Measurements from ENCODE around the gene GPR33.
A peak's percentile ranks its signal among the peaks of the same experiment; 100 is the strongest.
"Not testable (repeated sequence)": the region's sequence is repeated elsewhere in the genome, so short reads cannot be mapped to it uniquely, and the experiment has no call there.

The GPR33 gene

DNA sequence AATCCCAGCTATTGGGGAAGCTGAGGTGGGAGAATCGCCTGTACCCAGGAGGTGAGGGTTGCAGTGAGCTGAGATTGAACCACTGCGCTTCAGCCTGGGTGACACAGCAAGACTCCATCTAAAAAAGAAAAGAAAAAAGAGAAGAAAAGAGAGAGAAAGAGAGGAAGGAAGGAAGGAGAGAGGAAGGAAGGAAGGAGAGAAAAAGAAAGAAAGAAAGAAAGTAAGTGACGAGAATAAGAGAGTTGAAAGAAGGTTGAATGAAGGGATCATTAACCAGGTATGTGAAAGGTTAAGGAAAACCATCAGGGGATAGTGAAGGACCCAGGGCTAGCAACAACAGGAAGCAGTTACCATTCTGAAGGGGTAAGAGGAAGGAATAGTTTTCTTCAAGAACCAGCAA lies 26.3 kb downstream of the GPR33 start:
- DNase-seq (ENCODE audit: extremely low read depth in 1 of 2, low read depth in 1 of 2) = no peak

DNA sequence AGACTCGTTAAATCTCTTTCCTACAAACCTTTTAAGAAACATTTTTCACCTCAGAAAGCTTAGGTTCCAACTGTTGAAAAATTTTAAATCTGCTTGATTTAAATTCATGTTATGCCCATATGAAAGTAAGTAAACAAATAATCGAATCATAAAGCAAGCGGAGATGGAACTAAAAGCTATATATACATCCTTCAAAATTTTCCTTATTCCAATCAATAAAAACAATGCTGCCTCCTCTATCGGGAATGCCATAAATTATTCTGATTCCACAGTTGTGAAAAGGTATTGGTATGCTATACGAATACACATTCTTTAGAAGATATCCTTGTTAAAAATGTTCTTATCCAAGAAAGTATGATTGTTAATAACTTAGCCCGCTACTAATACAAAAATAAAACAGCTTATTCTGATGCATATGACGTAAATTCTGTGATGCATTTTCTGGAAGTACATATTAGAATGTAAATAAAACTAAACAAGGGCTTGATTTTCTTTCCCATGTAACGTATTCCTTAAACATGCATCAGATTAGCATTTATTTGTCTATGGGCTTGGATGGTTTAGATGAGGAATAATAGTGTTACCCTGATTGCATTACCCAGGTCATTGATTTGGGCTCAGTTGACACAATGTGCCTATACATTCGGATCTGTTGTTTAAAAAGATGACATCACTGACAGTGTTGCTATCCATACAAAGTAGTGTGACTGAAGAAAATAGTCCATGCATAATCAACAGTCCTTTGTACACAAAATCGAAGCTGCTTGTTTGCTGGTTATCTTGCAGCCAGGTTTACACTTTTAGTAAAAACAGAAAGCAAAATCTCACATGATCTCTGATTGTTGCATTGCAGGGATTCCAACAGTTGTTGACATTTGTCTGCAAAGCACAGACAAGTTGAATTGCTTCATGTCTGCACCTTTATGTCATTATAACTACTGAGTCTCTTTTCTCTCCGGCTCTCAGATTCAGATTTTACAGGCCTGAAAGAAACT lies 29.9 kb downstream of the GPR33 start:
- no peak for DNase-seq (ENCODE audit: extremely low read depth in 1 of 2, low read depth in 1 of 2)

GRCh38 chr14:31456841-31457664 lies 30.8 kb downstream of the GPR33 start, which contains the start of gene DTD2:
Gene DTD2 (minus strand): TSS chr14:31457506. CDS start chr14:31457393, 113 bp downstream.
- peak; percentile 76 to 82 for DNase-seq (ENCODE audit: extremely low read depth in 1 of 2, low read depth in 1 of 2)

DNA sequence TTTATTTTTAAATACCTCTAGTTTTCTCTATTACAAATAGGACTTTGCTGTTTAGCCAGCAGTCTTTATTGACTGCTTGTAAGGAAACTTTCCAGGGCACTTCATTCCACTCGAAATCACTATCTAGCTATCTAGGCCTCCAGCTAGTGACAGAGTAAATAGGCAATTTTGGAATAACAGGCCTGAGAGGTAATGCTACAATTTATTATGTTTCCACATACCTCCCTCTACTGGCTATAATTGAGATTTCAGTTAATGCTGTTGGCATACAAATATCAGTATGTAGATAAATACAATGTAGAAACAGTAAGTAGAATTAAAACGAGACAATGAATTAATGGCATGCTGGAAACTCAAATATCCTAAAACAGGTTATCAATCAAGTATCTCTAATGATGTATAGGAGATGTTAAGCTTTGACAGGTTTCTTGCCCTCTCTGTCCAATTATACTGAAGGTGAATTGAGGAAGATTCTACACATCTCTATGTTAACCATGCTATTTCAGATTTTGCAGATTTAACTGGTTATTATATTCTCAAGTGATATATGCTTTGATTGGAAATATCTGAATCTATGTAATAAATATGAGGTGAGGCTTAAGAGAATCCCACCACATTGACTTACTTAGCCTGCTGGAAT lies 37.7 kb downstream of the GPR33 start:
- DNase-seq (ENCODE audit: extremely low read depth in 1 of 2, low read depth in 1 of 2) = no peak

- no peak for DNase-seq (ENCODE audit: extremely low read depth in 1 of 2, low read depth in 1 of 2)
These were observed 38.7 kb downstream of the GPR33 start for GRCh38 chr14:31449136-31449535.

- DNase-seq (ENCODE audit: extremely low read depth in 1 of 2, low read depth in 1 of 2) = no peak
These were observed 42.1 kb downstream of the GPR33 start for GRCh38 chr14:31445703-31446102.

- DNase-seq (ENCODE audit: extremely low read depth in 1 of 2, low read depth in 1 of 2) = no peak
These were observed 45.6 kb downstream of the GPR33 start for GRCh38 chr14:31442284-31442683.

DNA sequence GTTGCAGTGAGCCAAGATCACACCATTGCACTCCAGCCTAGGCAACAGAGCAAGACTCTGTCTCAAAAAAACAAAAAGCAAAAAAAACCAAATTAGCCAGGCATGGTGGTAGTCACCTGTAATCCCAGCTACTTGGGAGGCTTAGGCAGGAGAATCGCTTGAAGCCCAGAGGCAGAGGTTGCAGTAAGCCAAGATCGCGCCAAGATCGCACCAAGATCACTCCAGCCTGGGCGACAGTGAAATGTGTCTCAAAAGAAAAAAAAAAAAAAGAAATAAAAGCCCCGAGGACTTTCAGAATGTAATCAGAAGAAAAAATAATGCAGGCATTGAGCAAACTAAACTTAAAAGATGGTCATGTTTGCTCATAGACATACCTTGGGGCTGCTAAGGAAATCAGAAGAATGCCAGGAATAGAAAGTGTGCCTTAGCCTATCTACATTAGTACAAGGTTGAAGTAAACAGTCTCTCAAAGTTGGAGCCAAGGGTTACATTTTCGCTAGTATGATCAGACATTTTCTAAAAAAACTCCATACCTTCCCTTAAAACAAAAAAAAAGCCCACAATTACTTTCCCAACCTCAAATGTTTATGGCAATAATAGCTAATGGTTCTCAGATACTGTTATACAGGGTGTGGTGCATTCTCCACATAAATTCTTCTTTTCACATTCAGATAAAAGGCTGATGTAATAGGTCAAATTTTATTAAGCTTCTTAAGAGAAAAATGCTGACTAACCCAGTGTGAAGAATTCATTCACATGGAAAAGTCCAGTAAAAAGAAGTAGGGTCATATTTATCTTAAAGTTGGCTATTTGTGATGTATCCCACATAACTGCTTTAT lies 46.3 kb downstream of the GPR33 start:
- no peak for DNase-seq (ENCODE audit: extremely low read depth in 1 of 2, low read depth in 1 of 2)

DNA sequence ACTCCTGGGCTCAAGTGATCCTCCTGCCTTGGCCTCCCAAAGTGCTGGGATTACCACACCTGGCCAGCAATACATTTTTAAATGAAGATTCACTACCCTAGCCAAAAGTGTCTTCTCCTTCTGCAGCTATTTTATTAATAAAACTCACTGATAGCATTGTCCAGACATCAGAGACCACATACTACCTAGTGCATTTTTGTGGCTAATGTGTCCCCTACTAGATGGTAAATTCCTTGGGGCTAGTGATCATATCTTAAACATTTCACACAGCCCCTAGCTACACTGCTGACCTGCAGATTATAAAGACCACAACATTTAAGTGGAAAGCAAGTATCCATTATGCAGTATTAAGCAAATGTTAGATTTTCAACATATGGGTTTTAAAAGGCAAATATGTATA lies 47.6 kb downstream of the GPR33 start:
- no peak for DNase-seq (ENCODE audit: extremely low read depth in 1 of 2, low read depth in 1 of 2)

GRCh38 chr14:31439561-31439960 lies 48.3 kb downstream of the GPR33 start:
- no peak for DNase-seq (ENCODE audit: extremely low read depth in 1 of 2, low read depth in 1 of 2)

GRCh38 chr14:31437045-31437691 lies 50.7 kb downstream of the GPR33 start:
- not testable (repeated sequence) for DNase-seq (ENCODE audit: extremely low read depth in 1 of 2, low read depth in 1 of 2)

GRCh38 chr14:31435276-31435675 lies 52.6 kb downstream of the GPR33 start:
- DNase-seq (ENCODE audit: extremely low read depth in 1 of 2, low read depth in 1 of 2) = no peak

All from stimulated activated CD8-positive, alpha-beta memory T cell treated with anti-CD3 and anti-CD28 coated beads, Interleukin-7, amount 100 ng/mL, for 48 hours (primary cell).